ENCODE measurements around the gene PFDN4.
"Not testable (repeated sequence)": the region's sequence is repeated elsewhere in the genome, so short reads cannot be mapped to it uniquely, and the experiment has no call there.

The PFDN4 gene

DNA sequence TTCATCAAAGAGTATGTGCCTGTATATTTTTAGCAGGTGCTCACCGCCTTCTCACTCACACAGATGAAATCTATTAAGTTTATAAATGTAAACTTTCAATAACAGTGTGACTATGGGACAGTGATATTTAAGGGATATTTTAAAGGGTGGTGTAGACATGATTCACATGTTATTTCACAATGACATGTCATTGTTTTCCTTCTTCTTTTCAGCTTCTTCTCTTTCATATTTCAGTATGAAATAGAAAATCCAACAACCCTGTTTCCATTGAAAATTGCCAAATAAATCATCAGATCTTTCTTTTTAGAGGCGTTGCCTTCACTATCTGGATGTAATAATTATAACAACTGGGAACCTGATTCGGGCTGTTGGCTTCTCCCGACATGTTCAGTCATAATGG lies 54.8 kb downstream of the PFDN4 start:
- no peak for TF ChIP-seq ZFX (IDR thresholded peaks at IDR 0.05; ENCODE audit: borderline replicate concordance)
- TF ChIP-seq, protein P1, sequence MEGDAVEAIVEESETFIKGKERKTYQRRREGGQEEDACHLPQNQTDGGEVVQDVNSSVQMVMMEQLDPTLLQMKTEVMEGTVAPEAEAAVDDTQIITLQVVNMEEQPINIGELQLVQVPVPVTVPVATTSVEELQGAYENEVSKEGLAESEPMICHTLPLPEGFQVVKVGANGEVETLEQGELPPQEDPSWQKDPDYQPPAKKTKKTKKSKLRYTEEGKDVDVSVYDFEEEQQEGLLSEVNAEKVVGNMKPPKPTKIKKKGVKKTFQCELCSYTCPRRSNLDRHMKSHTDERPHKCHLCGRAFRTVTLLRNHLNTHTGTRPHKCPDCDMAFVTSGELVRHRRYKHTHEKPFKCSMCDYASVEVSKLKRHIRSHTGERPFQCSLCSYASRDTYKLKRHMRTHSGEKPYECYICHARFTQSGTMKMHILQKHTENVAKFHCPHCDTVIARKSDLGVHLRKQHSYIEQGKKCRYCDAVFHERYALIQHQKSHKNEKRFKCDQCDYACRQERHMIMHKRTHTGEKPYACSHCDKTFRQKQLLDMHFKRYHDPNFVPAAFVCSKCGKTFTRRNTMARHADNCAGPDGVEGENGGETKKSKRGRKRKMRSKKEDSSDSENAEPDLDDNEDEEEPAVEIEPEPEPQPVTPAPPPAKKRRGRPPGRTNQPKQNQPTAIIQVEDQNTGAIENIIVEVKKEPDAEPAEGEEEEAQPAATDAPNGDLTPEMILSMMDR (IDR thresholded peaks at IDR 0.05): no peak
- no peak overlapping the region for H3K27ac ChIP-seq

DNA sequence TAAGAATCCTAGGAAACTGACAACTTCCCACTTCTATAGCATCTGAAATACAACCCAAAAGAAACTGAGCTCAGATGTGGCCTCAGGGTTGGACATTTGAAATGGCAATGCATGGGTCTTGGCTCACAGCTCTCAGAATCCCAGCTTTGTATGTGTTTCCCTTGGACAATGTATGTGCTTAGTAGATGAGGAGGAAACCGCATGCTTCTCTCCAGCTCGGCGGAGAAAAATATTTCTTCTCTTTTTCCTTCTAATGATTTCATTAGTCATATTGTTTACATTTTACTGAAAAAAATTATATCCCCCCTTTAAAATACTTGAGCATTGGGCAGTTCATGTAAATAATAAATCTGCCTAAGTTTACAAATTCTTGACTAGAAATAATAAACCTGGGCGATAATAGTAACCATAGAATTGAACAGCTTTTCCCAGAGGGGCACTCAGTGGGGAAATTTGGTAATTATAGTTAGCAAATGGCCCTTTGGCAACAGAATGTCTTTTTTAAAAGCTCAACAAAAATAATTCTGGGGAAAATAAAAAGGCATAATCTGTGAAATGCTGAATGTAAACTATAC lies 55.3 kb downstream of the PFDN4 start:
- no peak overlapping the region for H3K27ac ChIP-seq

DNA sequence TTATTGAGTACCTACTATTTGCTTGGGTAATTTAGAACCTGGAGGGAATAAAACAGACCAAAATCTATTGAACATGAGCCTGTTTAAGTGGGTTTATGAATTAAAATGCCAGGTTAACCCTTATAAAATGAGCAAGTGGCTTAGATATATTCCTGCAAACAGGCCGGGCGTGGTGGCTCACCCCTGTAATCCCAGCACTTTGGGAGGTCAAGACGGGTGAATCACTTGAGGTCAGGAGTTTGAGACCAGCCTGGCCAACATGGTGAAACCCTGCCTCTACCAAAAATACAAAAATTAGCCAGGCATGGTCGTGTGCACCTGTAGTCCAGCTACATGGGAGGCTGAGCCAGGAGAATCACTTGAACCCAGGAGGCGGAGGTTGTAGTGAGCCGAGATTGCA lies 57.9 kb downstream of the PFDN4 start:
- not testable (repeated sequence) for H3K27ac ChIP-seq

More for the DNA sequence above, 55.3 kb downstream of the PFDN4 start:
- TF ChIP-seq, protein P1 (IDR thresholded peaks at IDR 0.05): no peak
- no peak for TF ChIP-seq ZFX (IDR thresholded peaks at IDR 0.05; ENCODE audit: borderline replicate concordance)

DNA sequence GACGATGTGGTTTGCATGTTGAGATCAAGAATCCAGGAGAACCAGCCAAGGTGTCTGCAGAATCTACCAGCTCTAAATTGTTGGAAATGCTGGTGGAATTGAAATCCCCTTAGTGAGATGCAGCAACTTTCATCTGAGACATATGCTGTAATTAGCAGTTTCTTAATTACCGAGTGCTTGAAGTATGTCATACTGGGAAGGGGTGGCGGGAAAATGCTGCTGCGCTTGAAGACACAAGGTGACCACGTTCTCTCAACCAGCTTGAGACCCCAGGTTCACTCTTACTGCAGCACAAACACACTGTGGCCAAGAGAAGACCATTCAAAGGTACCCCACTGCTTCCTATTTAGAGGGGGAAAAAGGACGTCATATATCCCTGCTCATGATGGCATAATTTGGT lies 59.0 kb downstream of the PFDN4 start:
- no peak overlapping the region for H3K27ac ChIP-seq
- TF ChIP-seq, protein P1 (IDR thresholded peaks at IDR 0.05): no peak
- TF ChIP-seq ZFX (IDR thresholded peaks at IDR 0.05; ENCODE audit: borderline replicate concordance): no peak

DNA sequence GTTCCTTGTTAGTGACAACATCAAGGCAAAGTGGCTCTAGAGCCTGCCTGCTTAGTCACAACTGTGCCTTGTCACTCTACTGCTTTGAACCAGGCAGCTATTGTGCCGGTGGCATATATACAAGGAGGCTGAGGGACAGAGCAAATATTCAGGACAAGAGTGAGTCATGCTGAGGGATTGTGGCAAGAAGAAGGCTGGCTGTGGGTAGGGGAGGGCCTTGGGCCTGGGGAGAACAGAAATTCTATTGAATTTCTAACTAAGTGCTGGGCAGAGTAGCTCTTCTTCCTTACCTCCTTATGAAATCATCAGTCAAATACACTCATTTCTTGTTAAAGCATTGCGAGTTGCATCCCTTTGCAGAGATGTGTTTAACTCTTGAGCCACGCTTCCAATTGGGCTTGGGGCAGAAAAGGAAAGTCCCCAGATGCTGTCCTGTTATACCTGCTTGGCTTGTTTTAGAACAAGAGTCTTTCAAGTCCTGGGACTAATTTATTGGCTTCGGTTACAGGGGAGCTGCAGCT lies 59.7 kb downstream of the PFDN4 start:
- no peak for TF ChIP-seq ZFX (IDR thresholded peaks at IDR 0.05; ENCODE audit: borderline replicate concordance)
- TF ChIP-seq, protein P1 (IDR thresholded peaks at IDR 0.05): no peak
- no peak overlapping the region for H3K27ac ChIP-seq

DNA sequence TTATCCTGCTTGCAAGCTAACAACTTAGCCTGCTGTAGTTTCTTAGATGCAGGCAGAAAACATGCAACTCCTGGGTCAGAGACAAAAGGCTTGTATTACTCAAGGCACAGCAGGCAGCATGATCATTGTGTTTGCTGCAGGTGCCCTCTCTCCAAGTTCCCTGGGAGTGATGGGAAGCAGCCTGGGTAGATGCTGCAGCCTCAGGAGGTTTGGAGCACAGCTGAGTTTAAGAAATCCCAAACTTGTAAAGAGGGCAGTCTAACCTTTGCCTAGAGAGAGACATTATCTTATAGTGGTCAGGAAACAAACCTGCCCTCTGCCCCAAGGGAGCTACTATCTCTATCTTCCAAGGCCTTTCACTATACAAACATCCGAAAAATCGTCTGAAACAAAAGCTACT lies 61.1 kb downstream of the PFDN4 start:
- TF ChIP-seq, protein P1 (IDR thresholded peaks at IDR 0.05): no peak
- TF ChIP-seq ZFX (IDR thresholded peaks at IDR 0.05; ENCODE audit: borderline replicate concordance): no peak
- H3K27ac ChIP-seq: no peak overlapping the region
